Measurements from ENCODE around the gene TC2N.
"Not testable (repeated sequence)": the region's sequence is repeated elsewhere in the genome, so short reads cannot be mapped to it uniquely, and the experiment has no call there.

TC2N gene

GRCh38 chr14:91888641-91889476 is 21.5 kb upstream of the TC2N start:
- no peak for DNase-seq

GRCh38 chr14:91886961-91887360 is 19.6 kb upstream of the TC2N start:
- DNase-seq, result no peak

GRCh38 chr14:91885839-91886238 is 18.5 kb upstream of the TC2N start:
- no peak for DNase-seq

- DNase-seq, result no peak
These were observed 17.9 kb upstream of the TC2N start for GRCh38 chr14:91885113-91885712.

- no peak for DNase-seq
These were observed 17.3 kb upstream of the TC2N start for GRCh38 chr14:91884664-91885063.

GRCh38 chr14:91883753-91884152 is 16.4 kb upstream of the TC2N start:
- no peak for DNase-seq

- no peak for DNase-seq
These were observed 15.4 kb upstream of the TC2N start for GRCh38 chr14:91882776-91883175.

GRCh38 chr14:91882369-91882768 is 15.0 kb upstream of the TC2N start:
- DNase-seq, result no peak

- no peak for DNase-seq
These were observed 11.9 kb upstream of the TC2N start for GRCh38 chr14:91879196-91879595.

GRCh38 chr14:91878274-91878673 is 10.9 kb upstream of the TC2N start:
- DNase-seq, result no peak

GRCh38 chr14:91877376-91877915 is 10.1 kb upstream of the TC2N start:
- no peak for DNase-seq

GRCh38 chr14:91876492-91876891 is 9.2 kb upstream of the TC2N start:
- DNase-seq, result no peak

- no peak for DNase-seq
These were observed 8.4 kb upstream of the TC2N start for GRCh38 chr14:91875525-91876286.

- DNase-seq, result no peak
These were observed 6.4 kb upstream of the TC2N start for GRCh38 chr14:91873471-91874415.

- DNase-seq, result no peak
These were observed 5.5 kb upstream of the TC2N start for GRCh38 chr14:91872517-91873470.

- DNase-seq, result no peak
These were observed 4.7 kb upstream of the TC2N start for GRCh38 chr14:91872011-91872501.

- not testable (repeated sequence) for DNase-seq
These were observed 4.1 kb upstream of the TC2N start for GRCh38 chr14:91871401-91871800.

- DNase-seq, result no peak
These were observed 3.6 kb upstream of the TC2N start for GRCh38 chr14:91870890-91871289.

- DNase-seq, result no peak
These were observed 2.7 kb upstream of the TC2N start for GRCh38 chr14:91870001-91870400.

GRCh38 chr14:91869556-91869955 is 2.2 kb upstream of the TC2N start:
- DNase-seq, result no peak

Measured in NCI-H774 (cell line).